CD4-positive, alpha-beta memory T cell (primary cell): ENCODE results near the gene ZNHIT6. TPM values are rescaled to one million over a fixed set of nuclear protein-coding genes. Genes with fewer than 3 reads are reported as not detected.

Experiments
- CTCF ChIA-PET: fragments of 350-600 bp; sonication (Branson Sonifier 250); formaldehyde crosslinking; loops from one replicate; lab custom pipeline; 2021; ENCODE audit warnings: inconsistent platforms; ENCODE audit not compliant: partially characterized antibody; lab: Charles Lee
- POLR2A ChIA-PET: fragments of 350-600 bp; sonication (Branson Sonifier 250); formaldehyde crosslinking; loops from one replicate; lab custom pipeline; 2021; ENCODE audit not compliant: partially characterized antibody; lab: Charles Lee
- DNase-seq, 5 donors: peaks; one replicate each; pipeline versions ENCODE4 v3.0.0 to v3.0.0-alpha.2; 2020 to 2022; ENCODE audit warnings: mixed read lengths in 1 of 5
- H3K27ac ChIP-seq: one replicate; pipeline ENCODE4 v1.7.0; 2013; ENCODE audit warnings: low read depth, low read length
- H3K27me3 ChIP-seq: 2 replicates; pipeline ENCODE4 v1.7.0; 2013; ENCODE audit warnings: mild to moderate bottlenecking, low read length, moderate library complexity; ENCODE audit not compliant: insufficient read depth
- H3K36me3 ChIP-seq: 2 replicates; pipeline ENCODE4 v1.7.0; 2013; ENCODE audit warnings: mild to moderate bottlenecking, low read length, moderate library complexity; ENCODE audit not compliant: insufficient read depth
- H3K4me1 ChIP-seq: 2 replicates; pipeline ENCODE4 v1.7.0; 2013; ENCODE audit warnings: mild to moderate bottlenecking, low read length, moderate library complexity; ENCODE audit not compliant: insufficient read depth
- H3K4me3 ChIP-seq, 2 donors: one replicate each; pipeline ENCODE4 v1.7.0; 2013; ENCODE audit warnings: low read length in 2 of 2, mild to moderate bottlenecking in 1 of 2
- H3K9me3 ChIP-seq, 2 donors: one replicate each; pipeline ENCODE4 v1.7.0; 2013; ENCODE audit warnings: low read length in 2 of 2, control low read depth in 1 of 2; ENCODE audit not compliant: control insufficient read depth in 1 of 2
- H3K27ac Mint-ChIP-seq, 7 donors: one replicate each; pipeline ENCODE4 v1.8.0; 2020 to 2021; ENCODE audit warnings: mixed read lengths in 7 of 7, mild to moderate bottlenecking in 6 of 7, inconsistent platforms in 3 of 7, moderate library complexity in 3 of 7
- H3K27me3 Mint-ChIP-seq, 2 donors: one replicate each; pipeline ENCODE4 v1.8.0; 2020 to 2021; ENCODE audit warnings: mixed read lengths in 2 of 2
- H3K36me3 Mint-ChIP-seq, 2 donors: one replicate each; pipeline ENCODE4 v1.8.0; 2020 to 2021; ENCODE audit warnings: mixed read lengths in 2 of 2, inconsistent platforms in 1 of 2, mild to moderate bottlenecking in 1 of 2
- H3K4me1 Mint-ChIP-seq, 4 donors: one replicate each; pipeline ENCODE4 v1.8.0; 2020 to 2021; ENCODE audit warnings: mixed read lengths in 4 of 4, mild to moderate bottlenecking in 1 of 4
- H3K4me3 Mint-ChIP-seq, 8 donors: one replicate each; pipeline ENCODE4 v1.8.0; 2020 to 2021; ENCODE audit warnings: mixed read lengths in 8 of 8, mild to moderate bottlenecking in 7 of 8, moderate library complexity in 6 of 8, inconsistent platforms in 3 of 8
- H3K9me3 Mint-ChIP-seq, 8 donors: one replicate each; pipeline ENCODE4 v1.8.0; 2020 to 2021; ENCODE audit warnings: mixed read lengths in 8 of 8, mild to moderate bottlenecking in 5 of 8, inconsistent platforms in 3 of 8, moderate library complexity in 1 of 8
- intact Hi-C: fragments of 100-400 bp; cut with micrococcal nuclease; formaldehyde crosslinking; loops from one replicate; pipeline ENCODE4 v1.15.1; 2023
- polyA plus RNA-seq, 2 donors: library from polyadenylated mRNA; unstranded; fragments of 300-500 nt; fragmentation: Illumina TruSeq; gene quantifications; one replicate each; pipeline ENCODE4 v1.2.3, GENCODE V29; 2021
- total RNA-seq, 2 experiments: library from RNA; stranded (reverse); gene quantifications; one replicate each; pipeline ENCODE4 v1.2.3, GENCODE V29; 2021

The ZNHIT6 gene
- total and polyA plus RNA-seq, 4 experiments from 2014 or later, result 13.4 to 19.5 (median 18.6) TPM

- intact Hi-C loops, result no loop called here
- no peaks in the 10 kb centered on the region for H3K9me3 ChIP-seq
- no peak overlapping the region for H3K27ac ChIP-seq
- no peaks in the 10 kb centered on the region for H3K27me3 ChIP-seq
- H3K36me3 Mint-ChIP-seq, result peaks cover 0 to 4% of the 10 kb centered on the region in 2 donors
- no peaks in the 10 kb centered on the region for H3K4me1 ChIP-seq
- H3K27ac Mint-ChIP-seq, result no peak overlapping the region
- no peak overlapping the region for H3K4me3 Mint-ChIP-seq
- ChIA-PET CTCF (no interaction called here), POLR2A (no interaction called here)
- no peaks in the 10 kb centered on the region for H3K27me3 Mint-ChIP-seq
- no peaks in the 10 kb centered on the region for H3K36me3 ChIP-seq
- no peaks in the 10 kb centered on the region for H3K4me1 Mint-ChIP-seq
- H3K4me3 ChIP-seq, result no peak overlapping the region
- no peaks in the 10 kb centered on the region for H3K9me3 Mint-ChIP-seq
- DNase-seq, result no peak
These were observed 101.8 kb downstream of the ZNHIT6 start for GRCh38 chr1:85606414-85606800.

GRCh38 chr1:85605484-85606413, 102.5 kb downstream of the ZNHIT6 start:
- Mint-ChIP-seq H3K4me3 (no peak overlapping the region), H3K4me1 (no peaks in the 10 kb centered on the region), H3K9me3 (no peaks in the 10 kb centered on the region), H3K27me3 (no peaks in the 10 kb centered on the region), H3K36me3 (peaks cover 0 to 2% of the 10 kb centered on the region in 2 donors), H3K27ac (no peak overlapping the region)
- H3K36me3 ChIP-seq, result no peaks in the 10 kb centered on the region
- H3K27ac ChIP-seq, result no peak overlapping the region
- no peaks in the 10 kb centered on the region for H3K4me1 ChIP-seq
- intact Hi-C loops, result no loop called here
- no peak for DNase-seq
- no peak overlapping the region for H3K4me3 ChIP-seq
- ChIA-PET POLR2A (no interaction called here), CTCF (no interaction called here)
- H3K27me3 ChIP-seq, result no peaks in the 10 kb centered on the region
- H3K9me3 ChIP-seq, result no peaks in the 10 kb centered on the region

- no peaks in the 10 kb centered on the region for H3K27me3 ChIP-seq
- no peak overlapping the region for H3K27ac Mint-ChIP-seq
- POLR2A ChIA-PET, result no interaction called here
- no peak overlapping the region for H3K4me3 ChIP-seq
- no peak overlapping the region for H3K27ac ChIP-seq
- no peaks in the 10 kb centered on the region for H3K4me1 ChIP-seq
- no peaks in the 10 kb centered on the region for H3K4me1 Mint-ChIP-seq
- CTCF ChIA-PET, result no interaction called here
- H3K36me3 Mint-ChIP-seq, result peaks cover 0 to 6% of the 10 kb centered on the region in 2 donors
- no peaks in the 10 kb centered on the region for H3K36me3 ChIP-seq
- H3K27me3 Mint-ChIP-seq, result no peaks in the 10 kb centered on the region
- intact Hi-C loops, result no loop called here
- H3K4me3 Mint-ChIP-seq, result no peak overlapping the region
- DNase-seq, result no peak
- H3K9me3 ChIP-seq, result no peaks in the 10 kb centered on the region
- peaks cover 0 to 2% (median 0%) of the 10 kb centered on the region in 8 donors for H3K9me3 Mint-ChIP-seq
These were observed 103.8 kb downstream of the ZNHIT6 start for GRCh38 chr1:85604298-85604997.

GRCh38 chr1:85603086-85603880, 105.0 kb downstream of the ZNHIT6 start:
- intact Hi-C loops, result no loop called here
- no peaks in the 10 kb centered on the region for H3K4me1 ChIP-seq
- H3K27me3 Mint-ChIP-seq, result no peaks in the 10 kb centered on the region
- no peak overlapping the region for H3K27ac ChIP-seq
- no peaks in the 10 kb centered on the region for H3K4me1 Mint-ChIP-seq
- ChIA-PET POLR2A (no interaction called here), CTCF (no interaction called here)
- no peak overlapping the region for H3K4me3 ChIP-seq
- H3K27ac Mint-ChIP-seq, result no peak overlapping the region
- DNase-seq, result no peak
- no peaks in the 10 kb centered on the region for H3K9me3 ChIP-seq
- H3K27me3 ChIP-seq, result no peaks in the 10 kb centered on the region
- no peak overlapping the region for H3K4me3 Mint-ChIP-seq
- H3K36me3 Mint-ChIP-seq, result peaks cover 0 to 6% of the 10 kb centered on the region in 2 donors
- no peaks in the 10 kb centered on the region for H3K36me3 ChIP-seq
- peaks cover 0 to 2% (median 0%) of the 10 kb centered on the region in 8 donors for H3K9me3 Mint-ChIP-seq

GRCh38 chr1:85602571-85602970, 105.7 kb downstream of the ZNHIT6 start:
- Histone ChIP-seq H3K4me3 (no peak overlapping the region), H3K27ac (no peak overlapping the region), H3K36me3 (no peaks in the 10 kb centered on the region), H3K27me3 (no peaks in the 10 kb centered on the region), H3K4me1 (no peaks in the 10 kb centered on the region), H3K9me3 (no peaks in the 10 kb centered on the region)
- ChIA-PET CTCF (no interaction called here), POLR2A (no interaction called here)
- H3K9me3 Mint-ChIP-seq, result peaks cover 0 to 2% (median 0%) of the 10 kb centered on the region in 8 donors
- intact Hi-C loops, result no loop called here
- no peak for DNase-seq
- H3K27me3 Mint-ChIP-seq, result no peaks in the 10 kb centered on the region
- no peak overlapping the region for H3K27ac Mint-ChIP-seq
- peaks cover 0 to 6% of the 10 kb centered on the region in 2 donors for H3K36me3 Mint-ChIP-seq
- H3K4me1 Mint-ChIP-seq, result no peaks in the 10 kb centered on the region
- no peak overlapping the region for H3K4me3 Mint-ChIP-seq

GRCh38 chr1:85601901-85602300, 106.3 kb downstream of the ZNHIT6 start:
- no peaks in the 10 kb centered on the region for H3K27me3 ChIP-seq
- CTCF ChIA-PET, result no interaction called here
- H3K36me3 ChIP-seq, result no peaks in the 10 kb centered on the region
- no peak overlapping the region for H3K27ac ChIP-seq
- Mint-ChIP-seq H3K4me1 (no peaks in the 10 kb centered on the region), H3K4me3 (no peak overlapping the region), H3K27ac (no peak overlapping the region), H3K36me3 (peaks cover 0 to 6% of the 10 kb centered on the region in 2 donors), H3K9me3 (peaks cover 0 to 2% (median 0%) of the 10 kb centered on the region in 8 donors), H3K27me3 (no peaks in the 10 kb centered on the region)
- H3K4me3 ChIP-seq, result no peak overlapping the region
- no peak for DNase-seq
- no peaks in the 10 kb centered on the region for H3K4me1 ChIP-seq
- H3K9me3 ChIP-seq, result no peaks in the 10 kb centered on the region
- intact Hi-C loops, result no loop called here
- POLR2A ChIA-PET, result no interaction called here

- H3K36me3 ChIP-seq, result no peaks in the 10 kb centered on the region
- ChIA-PET POLR2A (no interaction called here), CTCF (no interaction called here)
- H3K9me3 ChIP-seq, result no peaks in the 10 kb centered on the region
- DNase-seq, result no peak
- no peak overlapping the region for H3K27ac Mint-ChIP-seq
- H3K4me3 ChIP-seq, result no peak overlapping the region
- H3K27ac ChIP-seq, result no peak overlapping the region
- H3K4me1 ChIP-seq, result no peaks in the 10 kb centered on the region
- no peaks in the 10 kb centered on the region for H3K4me1 Mint-ChIP-seq
- H3K9me3 Mint-ChIP-seq, result peaks cover 0 to 2% (median 0%) of the 10 kb centered on the region in 8 donors
- intact Hi-C loops, result no loop called here
- no peaks in the 10 kb centered on the region for H3K27me3 ChIP-seq
- peaks cover 0 to 6% of the 10 kb centered on the region in 2 donors for H3K36me3 Mint-ChIP-seq
- no peak overlapping the region for H3K4me3 Mint-ChIP-seq
- no peaks in the 10 kb centered on the region for H3K27me3 Mint-ChIP-seq
These were observed 108.6 kb downstream of the ZNHIT6 start for GRCh38 chr1:85599681-85600080.
